HCT116 (cell line): ENCODE results near the gene ARMC3. TPM values are rescaled to one million over a fixed set of nuclear protein-coding genes. Genes with fewer than 3 reads are reported as not detected.

Experiments used
- ATAC-seq: fragments of 200-7000 bp; cut with Tn5 transposase; 2 replicates; pipeline ENCODE4 v1.9.1; 2020; ENCODE audit warnings: mild to moderate bottlenecking, moderate library complexity
- BruUV-seq: library from RNA; stranded (reverse); fragments of 400-500 nt; replicated peaks from 2 replicates; lab custom pipeline; 2021; lab: Mats Ljungman, UMichigan
- CTCF ChIA-PET: fragments of 300-600 bp; sonication (Branson Sonifier 250); formaldehyde crosslinking; loops from one replicate; lab custom pipeline; 2021; ENCODE audit warnings: antibody characterized with exemption; lab: Charles Lee
- POLR2A ChIA-PET: fragments of 300-600, 350-600 bp; sonication (Branson Sonifier 250); formaldehyde crosslinking; loops from one replicate; lab custom pipeline; 2021; ENCODE audit warnings: antibody characterized with exemption; lab: Charles Lee
- RAD21 ChIA-PET, 2 experiments: fragments of 300-600 bp; sonication (Branson Sonifier 250); formaldehyde crosslinking; loops; one replicate each; lab custom pipeline; 2023; ENCODE audit warnings: low total read pairs in 2 of 2; ENCODE audit not compliant: uncharacterized antibody in 2 of 2, unreplicated experiment in 2 of 2, low non-redundant PET in 1 of 2; lab: Charles Lee
- DNase-seq: peaks from one replicate; pipeline ENCODE4 v3.0.0-alpha.2; 2010; ENCODE audit warnings: low read depth, low spot score
- H2AFZ ChIP-seq: fragments of 200-600 bp; shearing (Covaris generic), sonication (generic); 2 replicates; pipeline ENCODE4 v1.6.1; 2017; ENCODE audit warnings: low read depth, mixed run types, mixed read lengths, antibody characterized with exemption, low read length; ENCODE audit not compliant: poor library complexity, severe bottlenecking
- H3K27ac ChIP-seq: 2 replicates; pipeline ENCODE4 v1.5.1; 2012; ENCODE audit warnings: low read depth, low read length
- H3K27me3 ChIP-seq: fragments of 200-600 bp; sonication (generic); 2 replicates; pipeline ENCODE4 v1.6.1; 2016; ENCODE audit warnings: mixed run types, low read length, mixed read lengths; ENCODE audit not compliant: insufficient read depth
- H3K36me3 ChIP-seq, 2 experiments: fragments of 200-500 bp in 1 of 2; fragments of 200-600 bp in 1 of 2; sonication (Bioruptor generic) in 1 of 2; sonication (generic) in 1 of 2; 2 replicates each; pipeline versions ENCODE4 v1.5.1 to v1.6.1; 2014 to 2016; ENCODE audit warnings: low read length in 2 of 2, inconsistent platforms in 1 of 2, mixed read lengths in 1 of 2, mixed run types in 1 of 2; ENCODE audit not compliant: insufficient read depth in 2 of 2, control insufficient read depth in 1 of 2
- H3K4me1 ChIP-seq, 2 experiments: fragments of 200-600 bp in 1 of 2; sonication (generic) in 1 of 2; 2 replicates each; pipeline versions ENCODE4 v1.5.1 to v1.6.1; 2012 to 2017; ENCODE audit warnings: low read length in 2 of 2, inconsistent platforms in 1 of 2, mild to moderate bottlenecking in 1 of 2, mixed read lengths in 1 of 2, mixed run types in 1 of 2, moderate library complexity in 1 of 2; ENCODE audit not compliant: insufficient read depth in 2 of 2, control insufficient read depth in 1 of 2
- H3K4me2 ChIP-seq: fragments of 200-600 bp; sonication (generic); 2 replicates; pipeline ENCODE4 v1.6.1; 2017; ENCODE audit warnings: mixed run types, low read length, mixed read lengths
- H3K4me3 ChIP-seq, 2 experiments: fragments of 200-600 bp in 1 of 2; sonication (generic) in 1 of 2; replicated peaks in 1 of 2; 2 replicates each; pipeline ENCODE4 v1.5.1; 2011 to 2016; ENCODE audit warnings: low read length in 2 of 2, control low read depth in 1 of 2, low read depth in 1 of 2, mild to moderate bottlenecking in 1 of 2, mixed read lengths in 1 of 2, mixed run types in 1 of 2
- H3K79me2 ChIP-seq: fragments of 200-600 bp; sonication (generic); 2 replicates; pipeline ENCODE4 v1.6.1; 2017; ENCODE audit warnings: mild to moderate bottlenecking, mixed run types, low read length, moderate library complexity, mixed read lengths; ENCODE audit not compliant: insufficient read depth
- H3K9ac ChIP-seq: fragments of 200-600 bp; sonication (generic); 2 replicates; pipeline ENCODE4 v1.6.1; 2016; ENCODE audit warnings: low read length, mixed read lengths
- H3K9me2 ChIP-seq: fragments of 200-600 bp; sonication (generic), shearing (Covaris generic); 2 replicates; pipeline ENCODE4 v1.6.1; 2017; ENCODE audit warnings: mixed run types, mild to moderate bottlenecking, moderate library complexity; ENCODE audit not compliant: insufficient read depth
- H3K9me3 ChIP-seq, 2 experiments: fragments of 200-500 bp in 1 of 2; fragments of 200-600 bp in 1 of 2; sonication (Bioruptor generic) in 1 of 2; sonication (generic) in 1 of 2; 2 replicates each; pipeline ENCODE4 v1.6.1; 2014 to 2017; ENCODE audit warnings: low read length in 2 of 2, mixed read lengths in 2 of 2, inconsistent platforms in 1 of 2, low read depth in 1 of 2, mild to moderate bottlenecking in 1 of 2, mixed run types in 1 of 2, moderate library complexity in 1 of 2; ENCODE audit not compliant: control insufficient read depth in 1 of 2, insufficient read depth in 1 of 2
- H4K20me1 ChIP-seq: fragments of 200-600 bp; sonication (generic), shearing (Covaris generic); 2 replicates; pipeline ENCODE4 v1.6.1; 2017; ENCODE audit warnings: mixed run types, mild to moderate bottlenecking, moderate library complexity; ENCODE audit not compliant: insufficient read depth
- CBX3 ChIP-seq: IDR thresholded peaks from 2 replicates; pipeline ENCODE4 v1.6.1; 2012; ENCODE audit warnings: low read depth
- CEBPB ChIP-seq: IDR thresholded peaks from 2 replicates; pipeline ENCODE4 v1.6.1; 2012; ENCODE audit warnings: low read depth
- CTCF ChIP-seq, 3 experiments: fragments of 200-600 bp in 1 of 3; sonication (generic) in 1 of 3; IDR thresholded peaks in 2 of 3; conservative IDR thresholded peaks in 1 of 3; 2 replicates each; pipeline ENCODE4 v1.5.1; 2012 to 2017; ENCODE audit warnings: low read depth in 2 of 3, low read length in 2 of 3, antibody characterized with exemption in 1 of 3, borderline replicate concordance in 1 of 3, control low read depth in 1 of 3, mild to moderate bottlenecking in 1 of 3, mixed read lengths in 1 of 3, mixed run types in 1 of 3, moderate library complexity in 1 of 3; ENCODE audit not compliant: insufficient read depth in 1 of 3
- EZH2 ChIP-seq: fragments of 200-600 bp; sonication (generic); IDR thresholded peaks from 2 replicates; pipeline ENCODE4 v1.6.1; 2017; ENCODE audit warnings: antibody characterized with exemption, mixed run types
- EZH2phosphoT487 ChIP-seq: fragments of 200-600 bp; IDR thresholded peaks from 2 replicates; pipeline ENCODE4 v1.6.1; 2018; ENCODE audit warnings: antibody characterized with exemption, borderline replicate concordance
- FOSL1 ChIP-seq: IDR thresholded peaks from 2 replicates; pipeline ENCODE4 v1.6.1; 2012; ENCODE audit warnings: low read depth
- POLR2A ChIP-seq: IDR thresholded peaks from 2 replicates; pipeline ENCODE4 v1.7.0; 2011; ENCODE audit warnings: borderline replicate concordance; ENCODE audit not compliant: insufficient read depth, insufficient read length; ENCODE audit errors: extremely low read depth
- POLR2AphosphoS5 ChIP-seq: IDR thresholded peaks from 2 replicates; pipeline ENCODE4 v1.6.1; 2011; ENCODE audit warnings: mild to moderate bottlenecking, low read depth, low read length, moderate library complexity
- TCF7L2 ChIP-seq: IDR thresholded peaks from 2 replicates; pipeline ENCODE4 v1.7.0; 2011; ENCODE audit warnings: borderline replicate concordance, inconsistent platforms; ENCODE audit not compliant: insufficient read depth, insufficient read length; ENCODE audit errors: extremely low read depth
- YY1 ChIP-seq: IDR thresholded peaks from 2 replicates; pipeline ENCODE4 v1.6.1; 2011; ENCODE audit warnings: low read length, low read depth, moderate library complexity, mild to moderate bottlenecking; ENCODE audit not compliant: insufficient replicate concordance; ENCODE audit errors: extremely low read depth
- ZBTB33 ChIP-seq: IDR thresholded peaks from 2 replicates; pipeline ENCODE4 v1.6.1; 2011; ENCODE audit warnings: mild to moderate bottlenecking, low read length, moderate library complexity; ENCODE audit not compliant: insufficient replicate concordance; ENCODE audit errors: extremely low read depth
- ZFX ChIP-seq: fragments of 450-650 bp; IDR thresholded peaks from 2 replicates; pipeline ENCODE4 v1.6.1; 2017
- ZNF274 ChIP-seq: fragments of 200-500 bp; sonication (Bioruptor generic); IDR thresholded peaks from 2 replicates; pipeline ENCODE4 v1.6.1; 2014; ENCODE audit warnings: mild to moderate bottlenecking, low read depth, low read length, inconsistent platforms
- intact Hi-C: fragments of 100-400 bp; cut with micrococcal nuclease; formaldehyde crosslinking; loops from 2 replicates; pipeline ENCODE4 v1.10.0; 2022
- total RNA-seq: library from RNA; stranded (reverse); gene quantifications from one replicate; pipeline ENCODE4 v1.2.1, GENCODE V29; 2021; ENCODE audit not compliant: unreplicated experiment
- TF ChIP-seq, protein P1 (sequence below): IDR thresholded peaks from 2 replicates; pipeline ENCODE4 v1.6.1; 2012; ENCODE audit warnings: low read depth
- TF ChIP-seq, protein P2 (sequence below): IDR thresholded peaks from 2 replicates; pipeline ENCODE4 v1.6.1; 2012

The ARMC3 gene
- total RNA-seq, 1 experiment from 2014 or later, result 2.6 TPM

DNA sequence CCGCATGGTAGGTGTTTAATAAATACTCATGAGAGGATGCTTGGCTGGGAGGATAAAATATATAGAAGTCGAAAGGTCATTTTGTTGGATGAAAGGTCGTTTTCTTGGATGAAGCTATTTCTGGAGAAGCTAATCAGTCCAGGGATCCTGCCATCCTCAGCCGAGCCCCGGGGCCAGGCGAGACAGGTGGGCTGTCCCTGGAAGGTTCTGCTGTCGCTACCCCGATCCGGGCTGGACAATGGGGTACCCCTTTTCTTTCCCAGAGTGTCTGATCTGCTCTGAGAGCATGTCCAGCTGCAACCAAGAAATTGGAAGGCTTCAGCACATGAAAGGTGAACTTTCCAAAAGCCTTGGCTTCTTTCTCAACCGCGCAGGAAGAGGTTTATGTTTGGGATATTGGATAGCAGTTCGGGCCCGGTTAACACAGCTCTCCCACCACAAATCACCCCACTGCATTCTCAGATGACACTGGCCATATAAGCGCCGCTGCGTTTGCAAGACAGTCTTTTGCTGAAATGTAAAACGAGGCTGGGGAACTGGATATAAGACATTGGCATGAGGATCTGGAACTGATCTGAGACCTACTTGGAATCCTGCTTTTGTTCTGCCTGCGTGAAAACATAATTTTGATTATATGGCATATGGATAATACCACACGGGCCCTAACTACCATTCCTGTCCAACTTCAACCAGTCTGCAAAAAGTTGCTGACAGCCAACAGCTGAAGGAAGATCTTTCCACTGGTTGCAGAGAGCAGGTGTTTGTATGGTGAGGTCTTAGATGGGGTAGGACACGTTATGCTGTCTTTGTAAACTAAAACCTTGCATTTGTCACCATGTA, 136.3 kb downstream of the ARMC3 start:
- Histone ChIP-seq H3K27me3 (no peaks in the 10 kb centered on the region), H3K4me2 (no peak overlapping the region), H3K9me3 (no peaks in the 10 kb centered on the region), H3K4me3 (no peak overlapping the region), H3K79me2 (no peaks in the 10 kb centered on the region), H3K27ac (no peak overlapping the region), H3K36me3 (no peaks in the 10 kb centered on the region), H4K20me1 (no peaks in the 10 kb centered on the region), H2AFZ (no peak overlapping the region), H3K9ac (no peak overlapping the region), H3K4me1 (peaks cover 4 to 11% of the 10 kb centered on the region in 2 experiments; a peak in 3 of 4 replicates), H3K9me2 (no peaks in the 10 kb centered on the region)
- TF ChIP-seq CBX3 (no peak), EZH2phosphoT487 (no peak), ZFX (no peak), EZH2 (no peak), ZNF274 (no peak), YY1 (no peak), POLR2A (no peak), POLR2AphosphoS5 (no peak), CTCF (IDR thresholded peaks at IDR 0.05 in 2 of 3, conservative IDR thresholded peaks at IDR 0.05 in 1 of 3; ENCODE audit: borderline replicate concordance in 1 of 3, insufficient read depth in 1 of 3, low read depth in 2 of 3, low read length in 2 of 3) (no peak), FOSL1 (no peak), ZBTB33 (no peak), TCF7L2 (no peak), CEBPB (no peak)
- TF ChIP-seq, protein P1, sequence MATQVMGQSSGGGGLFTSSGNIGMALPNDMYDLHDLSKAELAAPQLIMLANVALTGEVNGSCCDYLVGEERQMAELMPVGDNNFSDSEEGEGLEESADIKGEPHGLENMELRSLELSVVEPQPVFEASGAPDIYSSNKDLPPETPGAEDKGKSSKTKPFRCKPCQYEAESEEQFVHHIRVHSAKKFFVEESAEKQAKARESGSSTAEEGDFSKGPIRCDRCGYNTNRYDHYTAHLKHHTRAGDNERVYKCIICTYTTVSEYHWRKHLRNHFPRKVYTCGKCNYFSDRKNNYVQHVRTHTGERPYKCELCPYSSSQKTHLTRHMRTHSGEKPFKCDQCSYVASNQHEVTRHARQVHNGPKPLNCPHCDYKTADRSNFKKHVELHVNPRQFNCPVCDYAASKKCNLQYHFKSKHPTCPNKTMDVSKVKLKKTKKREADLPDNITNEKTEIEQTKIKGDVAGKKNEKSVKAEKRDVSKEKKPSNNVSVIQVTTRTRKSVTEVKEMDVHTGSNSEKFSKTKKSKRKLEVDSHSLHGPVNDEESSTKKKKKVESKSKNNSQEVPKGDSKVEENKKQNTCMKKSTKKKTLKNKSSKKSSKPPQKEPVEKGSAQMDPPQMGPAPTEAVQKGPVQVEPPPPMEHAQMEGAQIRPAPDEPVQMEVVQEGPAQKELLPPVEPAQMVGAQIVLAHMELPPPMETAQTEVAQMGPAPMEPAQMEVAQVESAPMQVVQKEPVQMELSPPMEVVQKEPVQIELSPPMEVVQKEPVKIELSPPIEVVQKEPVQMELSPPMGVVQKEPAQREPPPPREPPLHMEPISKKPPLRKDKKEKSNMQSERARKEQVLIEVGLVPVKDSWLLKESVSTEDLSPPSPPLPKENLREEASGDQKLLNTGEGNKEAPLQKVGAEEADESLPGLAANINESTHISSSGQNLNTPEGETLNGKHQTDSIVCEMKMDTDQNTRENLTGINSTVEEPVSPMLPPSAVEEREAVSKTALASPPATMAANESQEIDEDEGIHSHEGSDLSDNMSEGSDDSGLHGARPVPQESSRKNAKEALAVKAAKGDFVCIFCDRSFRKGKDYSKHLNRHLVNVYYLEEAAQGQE, result no peak
- TF ChIP-seq, protein P2, sequence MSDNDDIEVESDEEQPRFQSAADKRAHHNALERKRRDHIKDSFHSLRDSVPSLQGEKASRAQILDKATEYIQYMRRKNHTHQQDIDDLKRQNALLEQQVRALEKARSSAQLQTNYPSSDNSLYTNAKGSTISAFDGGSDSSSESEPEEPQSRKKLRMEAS, result no peak
- ChIA-PET CTCF (no interaction called here), RAD21 (no interaction called here), POLR2A (no interaction called here)
- intact Hi-C loops, result loop anchor here (10.0 kb wide), 2 partner anchors 629 to 809 kb away; no protein-coding TSS in a partner anchor
- no TSS peak for BruUV-seq
- ATAC-seq (no peak), DNase-seq (no peak)
